ENCODE measurements around the gene DDX52.
"Not testable (repeated sequence)": the region's sequence is repeated elsewhere in the genome, so short reads cannot be mapped to it uniquely, and the experiment has no call there.

Gene DDX52

DNA sequence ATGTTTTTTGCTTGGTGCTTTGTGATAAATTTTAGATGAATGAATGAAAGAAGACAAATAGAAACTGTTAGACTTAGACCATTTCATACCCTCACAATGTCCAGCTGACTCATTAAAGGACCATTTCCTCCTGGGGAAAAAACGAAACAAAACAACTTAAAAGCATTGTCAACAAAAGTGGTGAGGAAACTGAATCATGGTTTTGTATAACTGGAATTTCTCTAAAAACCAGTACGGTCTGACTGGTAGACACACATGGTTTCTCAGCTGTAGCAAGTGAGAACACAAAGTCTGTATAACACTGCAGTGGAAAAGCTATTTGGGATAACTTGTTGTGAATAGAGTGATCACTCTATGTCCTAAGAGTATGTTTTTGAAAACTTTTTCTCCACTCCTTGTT is 5.3 kb upstream of the DDX52 start:
- DNase-seq: no peak

DNA sequence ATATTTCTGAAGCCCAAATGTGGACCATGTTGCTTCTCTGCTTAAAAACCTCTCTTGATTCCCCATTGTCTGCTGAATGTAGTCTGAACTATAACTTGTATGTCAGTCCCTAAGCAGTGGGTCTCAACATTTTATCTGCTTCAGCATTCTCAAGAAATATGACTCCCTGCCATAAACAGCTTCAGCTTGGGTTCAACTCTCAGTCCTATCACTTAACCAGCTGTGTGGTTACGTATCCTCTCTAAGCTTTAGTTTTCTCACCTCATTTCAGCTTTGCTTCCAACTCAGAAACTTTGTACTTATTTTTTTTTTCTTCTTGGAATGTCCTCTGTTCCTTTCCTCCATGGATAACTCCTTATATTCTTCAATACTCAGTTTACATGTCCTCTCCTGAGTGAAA is 4.6 kb upstream of the DDX52 start:
- no peak for DNase-seq

GRCh38 chr17:37643869-37644268 is 623 bp upstream of the DDX52 start:
- DNase-seq: peak; percentile 49

- no peak for DNase-seq
These were observed 565 bp downstream of the DDX52 start for GRCh38 chr17:37642681-37643080.

DNA sequence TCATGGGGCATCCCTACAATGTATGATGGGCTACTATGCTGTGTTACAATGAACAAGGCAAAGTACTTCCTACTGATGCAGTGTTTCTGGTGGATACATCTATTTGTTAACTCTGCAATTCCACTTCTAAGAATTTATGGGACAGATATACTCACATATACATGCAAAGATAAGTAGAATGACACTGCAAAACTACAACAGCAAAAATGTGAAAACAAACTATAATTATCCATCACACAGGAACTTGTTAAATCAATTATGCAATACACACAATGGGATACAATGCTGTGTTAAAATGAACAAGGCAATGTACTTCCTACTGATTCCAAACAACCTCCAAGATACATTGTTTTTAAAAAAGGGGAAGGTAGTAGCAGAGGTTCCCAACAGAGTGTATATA is 3.2 kb downstream of the DDX52 start:
- DNase-seq: no peak

- no peak for DNase-seq
These were observed 5.3 kb downstream of the DDX52 start for GRCh38 chr17:37637956-37638355.

- DNase-seq: not testable (repeated sequence)
These were observed 26.8 kb downstream of the DDX52 start for GRCh38 chr17:37616430-37616829.

DNA sequence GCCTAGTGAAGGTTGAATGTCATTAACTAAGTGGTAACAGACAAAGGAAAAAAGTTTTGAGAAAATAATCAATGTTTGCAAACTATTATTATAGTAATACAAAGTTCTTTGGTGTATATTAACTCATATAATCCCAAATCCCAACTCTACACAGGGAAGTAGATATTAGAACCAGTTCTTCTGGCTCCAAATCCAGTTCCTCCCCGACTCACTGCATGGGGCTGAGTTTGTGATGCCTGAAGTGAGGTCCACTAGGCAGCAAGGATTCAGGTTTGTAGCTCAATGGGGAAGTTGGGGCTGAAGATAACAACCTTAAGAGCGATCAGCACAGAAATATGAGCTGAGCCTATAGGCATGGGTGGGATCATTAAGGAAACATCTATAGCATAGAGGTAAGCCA is 28.4 kb downstream of the DDX52 start:
- no peak for DNase-seq

GRCh38 chr17:37614391-37614790 is 28.9 kb downstream of the DDX52 start:
- no peak for DNase-seq

DNA sequence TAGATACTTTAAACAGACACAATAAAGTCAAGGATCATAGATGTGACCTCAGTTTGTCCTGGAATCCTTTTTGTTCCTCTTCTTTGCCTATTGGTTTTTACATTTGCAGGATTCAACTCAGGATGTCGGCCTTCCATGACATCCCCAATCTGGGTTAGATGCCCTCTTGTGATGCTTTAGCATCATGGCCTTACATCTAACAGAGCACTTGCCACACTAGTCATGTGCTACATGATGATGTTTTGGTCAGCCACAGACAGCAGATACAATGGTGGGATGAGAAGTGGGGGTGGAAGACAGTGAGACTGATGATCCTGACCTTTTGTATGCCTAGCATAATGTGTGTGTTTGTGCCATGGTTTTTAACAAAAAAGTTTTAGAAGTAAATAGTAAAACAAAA is 32.3 kb downstream of the DDX52 start:
- DNase-seq: no peak

- not testable (repeated sequence) for DNase-seq
These were observed 33.2 kb downstream of the DDX52 start for GRCh38 chr17:37610041-37610420.

DNA sequence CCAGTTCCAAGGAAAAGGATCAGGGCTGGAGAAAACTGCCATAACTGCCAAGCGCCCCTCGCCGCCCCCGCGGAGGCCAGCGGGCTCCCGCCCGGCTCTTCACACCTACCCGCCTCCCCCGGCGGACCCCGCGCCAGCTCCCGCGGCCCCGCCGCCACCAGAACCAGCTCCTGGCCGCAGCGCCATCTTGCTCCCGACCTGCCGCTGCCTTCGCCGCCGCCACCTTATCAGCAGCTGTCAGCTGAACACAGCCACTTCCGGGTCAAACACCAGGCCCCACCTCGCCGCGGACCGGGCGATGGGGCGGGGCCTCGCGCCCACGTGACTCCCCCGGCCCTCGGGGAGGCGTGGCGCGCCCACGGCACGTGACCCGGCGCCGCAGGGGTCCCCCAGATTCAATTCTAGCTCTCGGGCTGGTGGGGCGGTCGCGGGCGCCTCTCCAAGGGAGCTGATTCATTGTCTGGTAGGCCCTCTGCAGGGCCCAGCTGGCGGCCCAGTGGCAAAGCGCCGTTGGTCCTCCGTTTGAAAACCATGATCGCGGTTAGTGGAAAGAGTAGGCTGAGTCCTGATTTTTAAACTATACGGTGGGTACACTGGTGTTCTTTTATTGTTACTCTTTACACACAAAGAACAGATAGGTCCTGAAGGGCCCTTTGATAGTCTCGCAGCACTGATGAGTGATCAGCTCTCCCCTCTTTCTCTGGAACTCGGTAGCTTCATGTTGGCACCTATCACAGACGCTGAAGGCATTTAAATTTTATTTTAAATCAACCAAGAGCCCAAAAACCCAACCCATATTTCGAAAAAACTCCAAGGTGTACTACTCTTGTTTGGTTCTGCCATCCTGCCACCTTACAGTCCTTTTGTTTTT is 33.8 kb downstream of the DDX52 start, which contains the start of gene SYNRG:
TSS of gene SYNRG (minus strand) at position 249 of the 871 bp plus-strand sequence. CDS start at position 186, 63 bp downstream.
- DNase-seq: peak; percentile 96

GRCh38 chr17:37608351-37609169 is 34.7 kb downstream of the DDX52 start:
- DNase-seq: peak; percentile 39

DNA sequence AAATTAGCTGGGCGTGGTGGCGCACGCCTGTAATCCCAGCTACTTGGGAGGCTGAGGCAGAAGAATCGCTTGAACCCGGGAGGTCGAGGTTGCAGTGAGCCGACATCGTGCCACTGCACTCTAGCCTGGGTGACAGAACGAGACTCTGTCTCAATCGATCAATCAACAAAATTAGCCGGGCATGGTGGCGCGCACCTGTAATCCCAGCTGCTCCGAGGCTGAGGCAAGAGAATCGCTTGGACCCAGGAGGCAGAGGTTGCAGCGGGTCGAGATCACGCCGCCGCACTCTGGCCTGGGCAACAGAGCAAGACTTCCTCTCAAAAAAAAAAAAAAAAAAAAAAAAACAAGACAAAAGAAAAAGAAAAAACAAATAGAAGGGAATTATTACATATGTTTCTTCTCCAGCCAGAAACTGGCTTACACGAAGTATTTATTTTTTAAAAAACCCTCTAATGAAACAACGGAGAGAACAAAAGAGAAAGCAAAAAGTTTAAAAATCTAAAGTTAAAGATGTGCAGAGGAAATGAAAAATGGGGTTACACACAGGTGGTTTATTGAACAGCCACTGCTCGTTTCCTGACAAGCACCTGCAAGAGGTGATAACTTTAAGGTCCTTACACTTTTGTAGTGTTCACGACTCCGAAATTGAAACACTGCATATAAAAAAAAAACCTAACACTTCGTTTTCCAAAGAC is 35.5 kb downstream of the DDX52 start:
- no peak for DNase-seq

GRCh38 chr17:37605813-37606505 is 37.3 kb downstream of the DDX52 start:
- DNase-seq: no peak

- no peak for DNase-seq
These were observed 38.2 kb downstream of the DDX52 start for GRCh38 chr17:37605081-37605480.

- DNase-seq: no peak
These were observed 38.7 kb downstream of the DDX52 start for GRCh38 chr17:37604556-37604955.

GRCh38 chr17:37598145-37598544 is 45.1 kb downstream of the DDX52 start:
- no peak for DNase-seq

DNA sequence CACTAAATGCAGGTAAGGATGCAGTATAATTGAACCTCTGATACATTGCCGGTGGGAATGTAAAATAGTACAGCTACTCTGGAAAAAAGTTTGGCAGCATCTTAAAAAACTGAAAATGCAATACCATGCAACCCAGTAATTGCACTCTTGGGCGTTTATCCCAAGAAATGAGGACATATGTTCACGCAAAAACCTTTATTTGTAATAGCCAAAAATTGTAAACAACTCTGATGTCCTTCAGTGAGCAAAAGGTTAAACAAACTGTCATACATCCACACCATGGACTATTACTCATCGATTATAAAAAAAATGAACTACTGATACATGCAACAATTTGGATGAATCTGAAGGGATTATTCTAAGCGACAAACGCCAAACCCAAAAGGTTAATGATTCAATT is 51.0 kb downstream of the DDX52 start:
- DNase-seq: no peak

DNA sequence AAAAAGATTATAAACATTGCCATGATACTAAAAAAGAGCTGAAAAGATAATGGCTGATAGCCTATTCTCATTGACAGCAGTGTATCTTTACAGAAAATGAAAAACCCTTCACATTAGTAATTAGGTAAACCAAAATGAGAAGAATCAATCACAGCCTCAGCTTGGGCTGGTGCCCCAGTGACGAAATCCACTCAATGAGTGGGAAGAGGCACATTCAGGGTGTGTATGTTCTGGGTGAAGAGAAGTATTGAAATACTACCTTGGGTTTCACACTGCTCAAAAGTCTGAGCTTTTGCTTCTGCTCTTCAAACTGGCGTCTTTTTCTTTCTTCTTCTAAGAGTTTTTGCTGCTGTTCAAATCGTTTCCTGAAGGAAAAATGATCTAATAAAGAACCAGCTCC is 58.2 kb downstream of the DDX52 start:
- no peak for DNase-seq

- DNase-seq: no peak
These were observed 67.0 kb downstream of the DDX52 start for GRCh38 chr17:37576281-37576680.

- no peak for DNase-seq
These were observed 68.8 kb downstream of the DDX52 start for GRCh38 chr17:37574427-37574826.

DNA sequence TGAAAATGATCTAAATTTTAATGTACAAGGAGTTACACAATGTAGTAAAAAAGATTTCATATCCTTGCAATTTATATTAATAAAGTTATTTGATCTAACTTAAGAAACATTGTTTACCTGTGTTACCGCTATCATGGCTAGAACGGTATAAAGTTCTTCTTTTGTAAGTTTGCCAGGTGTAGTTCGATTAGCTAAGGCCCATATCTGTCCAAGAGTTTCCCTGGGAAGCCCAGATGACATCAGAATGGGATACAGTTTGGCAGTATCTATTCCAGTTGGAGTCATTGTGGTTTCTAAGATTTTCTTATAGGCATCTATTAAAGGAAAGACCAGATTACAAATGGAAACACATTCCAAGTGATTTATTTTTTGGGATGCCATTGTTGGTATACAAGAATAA is 71.6 kb downstream of the DDX52 start:
- DNase-seq: no peak
